ENCODE measurements around the gene TMEM51. TPM values are rescaled to one million over a fixed set of nuclear protein-coding genes. Genes with fewer than 3 reads are reported as not detected.

The TMEM51 gene
- total RNA-seq, 3 donors from 2014 or later, result 0.27 TPM; not detected in 2

DNA sequence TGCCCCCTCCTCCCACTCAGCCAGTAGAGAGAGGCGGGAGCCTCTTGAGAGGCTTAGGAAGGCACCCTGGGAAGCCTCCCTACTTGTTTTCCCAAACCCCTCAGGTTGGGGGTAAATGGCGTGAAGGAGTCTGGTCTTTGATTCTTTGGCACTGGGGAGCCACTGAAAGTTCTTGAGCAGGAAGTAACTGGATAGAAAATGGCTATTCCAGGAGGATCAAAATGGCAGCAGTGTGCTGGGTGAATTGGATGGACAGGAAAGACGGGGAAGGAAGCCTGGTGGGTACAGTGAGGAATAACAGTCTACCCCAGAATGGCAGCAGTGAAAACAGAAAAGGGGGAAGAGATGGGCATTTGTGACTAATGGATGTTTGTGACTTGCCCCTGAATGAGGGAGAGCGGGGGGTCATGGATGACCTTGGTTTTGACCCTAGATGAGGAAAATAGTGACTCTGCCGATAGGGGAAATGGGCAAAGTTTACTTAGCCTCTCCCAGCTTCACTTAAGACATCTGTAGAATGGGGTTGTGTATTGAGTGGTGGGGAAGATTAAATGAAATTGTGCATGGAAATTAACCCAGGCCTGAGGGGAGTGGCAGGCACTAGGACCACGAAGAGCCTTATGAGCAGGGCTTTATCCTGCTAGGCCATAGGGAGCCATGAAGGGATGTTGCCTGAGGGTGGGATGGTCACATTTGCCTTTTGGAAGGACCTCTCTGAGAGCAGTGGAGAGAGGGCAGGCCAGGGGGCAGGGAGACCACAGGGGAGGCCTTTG, 32.7 kb downstream of the TMEM51 start:
- DNase-seq (no peak), ATAC-seq (no peak)
- Mint-ChIP-seq H3K4me1 (ENCODE audit: low read depth) (no peaks in the 10 kb centered on the region), H3K27me3 (ENCODE audit: low read depth) (peaks cover 37% of the 10 kb centered on the region), H3K36me3 (ENCODE audit: insufficient read depth) (no peaks in the 10 kb centered on the region), H3K9me3 (no peaks in the 10 kb centered on the region), H3K4me3 (no peak overlapping the region)

DNA sequence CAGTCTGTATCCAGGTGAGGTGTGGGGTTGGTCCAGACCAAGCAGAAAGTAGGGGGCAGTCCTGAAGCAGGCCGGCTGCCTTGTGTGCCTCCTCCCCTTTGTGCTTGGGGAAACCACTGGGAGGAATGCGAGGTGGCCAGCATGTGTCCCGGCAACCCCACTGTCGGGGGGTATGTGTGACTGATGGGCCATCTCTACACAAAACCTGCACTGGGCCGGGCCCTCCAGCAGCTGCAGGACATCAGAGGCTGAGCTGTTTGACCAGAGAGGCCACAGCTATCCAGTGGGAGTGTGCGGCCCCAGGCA, 33.3 kb downstream of the TMEM51 start:
- Mint-ChIP-seq H3K36me3 (ENCODE audit: insufficient read depth) (no peaks in the 10 kb centered on the region), H3K4me3 (no peak overlapping the region), H3K4me1 (ENCODE audit: low read depth) (no peaks in the 10 kb centered on the region), H3K9me3 (no peaks in the 10 kb centered on the region), H3K27me3 (ENCODE audit: low read depth) (peaks cover 39% of the 10 kb centered on the region)
- no peak for ATAC-seq
- DNase-seq, result no peak

DNA sequence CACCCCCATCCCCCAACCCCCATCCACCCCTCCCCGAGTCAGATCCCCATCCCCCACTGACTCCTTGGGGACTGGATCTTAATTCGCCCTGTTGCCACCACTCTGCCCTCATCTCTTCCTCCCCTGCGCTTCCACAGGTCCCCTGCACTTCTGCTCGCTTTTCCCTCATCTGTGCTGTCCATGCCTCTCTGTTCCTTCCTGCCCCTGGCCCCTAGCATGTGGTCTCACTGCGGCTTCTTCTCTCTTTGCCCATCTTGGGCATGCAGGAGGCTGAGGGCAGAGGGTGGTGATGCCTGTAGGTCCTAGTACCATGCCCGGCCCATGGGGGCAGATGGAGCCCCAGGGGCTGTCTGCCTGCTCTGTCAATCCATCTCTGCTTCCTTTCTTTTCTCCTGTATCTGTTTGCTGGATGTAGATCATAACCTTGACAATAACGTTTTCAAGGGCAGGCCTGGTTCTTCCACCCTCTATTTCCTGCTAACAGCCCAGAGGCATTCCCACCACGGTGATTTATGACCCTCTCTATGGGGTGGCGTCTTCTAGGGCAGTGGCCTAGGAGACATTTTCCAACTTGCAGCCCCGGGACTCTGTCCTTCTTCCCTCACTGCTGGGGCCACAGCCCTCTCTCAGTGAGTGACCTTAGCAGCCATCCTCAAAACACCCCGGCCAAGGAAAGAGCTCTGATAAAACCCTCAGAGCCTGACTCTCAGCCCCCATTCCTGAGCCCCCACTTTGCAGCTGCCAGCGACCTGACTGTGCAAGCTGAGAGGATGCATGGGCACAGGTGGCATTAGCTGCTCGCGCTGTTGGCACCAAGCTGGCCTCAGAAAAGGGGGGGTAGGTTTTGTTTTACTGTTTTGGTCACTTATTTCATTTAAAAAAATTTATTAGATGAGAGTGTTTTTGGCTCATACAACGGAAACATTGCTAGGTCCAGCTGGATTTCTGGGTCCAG, 33.9 kb downstream of the TMEM51 start:
- no peak overlapping the region for H3K4me3 Mint-ChIP-seq
- H3K27me3 Mint-ChIP-seq (ENCODE audit: low read depth), result peaks cover 37% of the 10 kb centered on the region
- no peaks in the 10 kb centered on the region for H3K4me1 Mint-ChIP-seq (ENCODE audit: low read depth)
- ATAC-seq (no peak), DNase-seq (no peak)
- H3K36me3 Mint-ChIP-seq (ENCODE audit: insufficient read depth), result no peaks in the 10 kb centered on the region
- no peaks in the 10 kb centered on the region for H3K9me3 Mint-ChIP-seq

DNA sequence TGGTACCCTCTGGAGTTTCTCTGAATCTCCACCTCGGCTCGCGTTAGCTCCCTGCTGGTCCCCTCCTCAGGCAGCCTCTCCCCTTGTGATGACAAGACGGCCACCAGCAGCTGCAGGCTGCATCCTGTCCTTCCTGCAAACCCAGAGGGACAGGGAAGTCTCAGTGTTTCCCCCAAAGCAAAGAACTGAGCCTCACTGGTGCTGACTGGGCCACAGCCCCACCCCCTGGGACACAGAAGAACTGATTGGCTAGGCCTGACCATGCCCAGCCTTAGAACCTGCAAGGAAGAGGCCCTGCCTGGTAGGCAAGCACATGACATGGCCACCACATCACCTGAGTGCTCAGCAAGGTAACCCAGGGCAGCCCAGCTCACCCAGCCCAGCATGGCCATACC, 34.6 kb downstream of the TMEM51 start:
- Mint-ChIP-seq H3K27me3 (ENCODE audit: low read depth) (peaks cover 32% of the 10 kb centered on the region), H3K4me1 (ENCODE audit: low read depth) (no peaks in the 10 kb centered on the region), H3K9me3 (no peaks in the 10 kb centered on the region), H3K4me3 (no peak overlapping the region), H3K36me3 (ENCODE audit: insufficient read depth) (no peaks in the 10 kb centered on the region)
- ATAC-seq, result no peak
- no peak for DNase-seq

DNA sequence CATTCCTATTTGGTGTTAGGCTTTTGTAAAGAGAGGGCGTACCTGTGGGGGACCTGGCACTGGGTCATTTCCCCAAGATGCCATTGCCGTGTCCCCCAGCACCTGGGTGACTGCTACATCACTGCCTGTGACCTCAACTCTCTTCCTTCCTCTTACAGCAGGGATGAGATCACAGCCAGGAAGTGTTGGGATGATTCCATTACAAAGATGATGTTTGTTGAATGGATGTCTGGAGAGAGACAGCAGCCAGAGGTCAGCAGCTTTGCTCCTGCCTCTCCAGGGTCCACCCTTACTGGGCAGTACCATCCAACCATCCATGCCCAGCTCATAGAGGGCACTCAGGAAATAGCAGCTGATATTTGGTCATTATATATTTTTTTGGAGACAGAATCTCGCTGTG, 35.1 kb downstream of the TMEM51 start:
- Mint-ChIP-seq H3K27me3 (ENCODE audit: low read depth) (peaks cover 27% of the 10 kb centered on the region), H3K4me3 (no peak overlapping the region), H3K36me3 (ENCODE audit: insufficient read depth) (no peaks in the 10 kb centered on the region), H3K9me3 (no peaks in the 10 kb centered on the region), H3K4me1 (ENCODE audit: low read depth) (no peaks in the 10 kb centered on the region)
- ATAC-seq (no peak), DNase-seq (no peak)

DNA sequence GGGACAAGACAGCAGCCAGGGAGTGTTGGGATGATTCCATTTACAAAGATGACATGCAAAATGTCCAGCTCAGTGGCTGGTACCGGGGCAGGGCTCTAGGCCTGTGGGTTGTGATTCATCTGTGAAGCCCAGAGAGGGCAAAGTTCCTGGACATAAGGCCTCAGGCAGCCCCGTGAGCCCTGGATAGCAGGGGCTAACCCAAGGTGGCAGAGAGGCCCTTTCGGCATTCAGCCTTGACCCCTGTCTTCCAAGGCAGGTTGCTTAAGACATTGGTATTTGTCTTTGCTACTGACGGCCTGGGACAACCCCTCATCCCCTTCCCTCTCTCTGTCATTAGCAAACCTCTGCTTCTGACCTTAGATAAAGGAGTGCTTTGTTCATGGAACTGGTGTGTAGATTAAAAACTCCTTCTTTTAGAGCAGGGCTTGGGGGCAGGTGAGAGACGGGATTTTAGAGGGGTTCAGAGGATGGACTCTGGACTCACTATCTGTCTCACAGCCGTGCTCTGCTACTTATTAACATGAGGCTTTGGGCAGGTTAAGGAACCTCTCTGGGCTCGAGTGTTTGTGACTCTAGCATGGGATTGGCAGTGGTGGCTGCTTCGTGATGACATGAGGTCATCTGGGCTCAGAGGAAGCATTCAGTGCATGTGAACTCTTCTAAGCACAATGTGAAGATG, 36.3 kb downstream of the TMEM51 start:
- Mint-ChIP-seq H3K36me3 (ENCODE audit: insufficient read depth) (no peaks in the 10 kb centered on the region), H3K4me1 (ENCODE audit: low read depth) (no peaks in the 10 kb centered on the region), H3K4me3 (no peak overlapping the region), H3K9me3 (no peaks in the 10 kb centered on the region), H3K27me3 (ENCODE audit: low read depth) (peaks cover 21% of the 10 kb centered on the region)
- DNase-seq (no peak), ATAC-seq (no peak)

DNA sequence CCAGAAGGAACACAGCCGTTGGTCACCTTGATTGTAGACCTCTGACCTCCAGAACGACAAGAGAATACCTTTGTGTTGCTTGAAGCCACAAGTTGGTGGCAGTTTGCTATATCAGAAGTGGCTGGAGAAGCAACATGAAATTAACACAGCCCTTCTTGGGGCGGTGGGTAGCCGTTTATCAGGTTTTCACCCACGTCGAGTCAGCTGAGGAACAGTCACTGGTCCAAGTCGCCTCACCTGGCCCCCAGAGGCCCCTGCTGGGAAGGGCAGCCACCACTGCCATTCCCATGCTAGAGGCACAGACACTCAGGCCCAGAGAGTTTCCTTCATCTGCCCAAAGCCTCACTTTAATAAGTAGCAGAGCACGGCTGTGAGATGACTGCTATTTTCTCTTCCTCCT, 37.7 kb downstream of the TMEM51 start:
- no peak for ATAC-seq
- no peaks in the 10 kb centered on the region for H3K4me1 Mint-ChIP-seq (ENCODE audit: low read depth)

DNA sequence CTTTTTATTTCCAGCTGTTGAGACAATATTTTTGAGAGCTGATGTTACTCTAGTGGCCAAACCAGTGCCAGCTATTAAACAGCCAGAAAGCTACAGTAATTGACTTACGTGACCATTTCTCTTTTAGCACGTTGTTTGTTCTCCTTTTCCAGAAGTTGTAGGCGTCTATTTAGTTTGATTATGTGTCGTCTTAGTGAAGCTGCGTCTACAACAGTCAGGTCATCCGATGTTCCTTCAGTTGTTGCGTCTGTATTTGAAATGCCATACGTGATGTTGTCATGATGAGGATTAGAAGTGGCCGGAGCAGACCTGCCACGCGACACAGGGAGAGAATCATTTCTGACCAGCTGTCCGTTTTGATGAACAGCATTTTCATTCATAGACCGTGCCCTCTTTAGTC, 38.2 kb downstream of the TMEM51 start:
- Mint-ChIP-seq H3K27me3 (ENCODE audit: low read depth) (peaks cover 7% of the 10 kb centered on the region), H3K9me3 (no peaks in the 10 kb centered on the region), H3K36me3 (ENCODE audit: insufficient read depth) (no peaks in the 10 kb centered on the region), H3K4me1 (ENCODE audit: low read depth) (no peaks in the 10 kb centered on the region), H3K4me3 (no peak overlapping the region)
- ATAC-seq (no peak), DNase-seq (no peak)

More for the DNA sequence above, 37.7 kb downstream of the TMEM51 start:
- no peaks in the 10 kb centered on the region for H3K36me3 Mint-ChIP-seq (ENCODE audit: insufficient read depth)
- H3K9me3 Mint-ChIP-seq, result no peaks in the 10 kb centered on the region
- no peak for DNase-seq
- peaks cover 10% of the 10 kb centered on the region for H3K27me3 Mint-ChIP-seq (ENCODE audit: low read depth)
- no peak overlapping the region for H3K4me3 Mint-ChIP-seq

DNA sequence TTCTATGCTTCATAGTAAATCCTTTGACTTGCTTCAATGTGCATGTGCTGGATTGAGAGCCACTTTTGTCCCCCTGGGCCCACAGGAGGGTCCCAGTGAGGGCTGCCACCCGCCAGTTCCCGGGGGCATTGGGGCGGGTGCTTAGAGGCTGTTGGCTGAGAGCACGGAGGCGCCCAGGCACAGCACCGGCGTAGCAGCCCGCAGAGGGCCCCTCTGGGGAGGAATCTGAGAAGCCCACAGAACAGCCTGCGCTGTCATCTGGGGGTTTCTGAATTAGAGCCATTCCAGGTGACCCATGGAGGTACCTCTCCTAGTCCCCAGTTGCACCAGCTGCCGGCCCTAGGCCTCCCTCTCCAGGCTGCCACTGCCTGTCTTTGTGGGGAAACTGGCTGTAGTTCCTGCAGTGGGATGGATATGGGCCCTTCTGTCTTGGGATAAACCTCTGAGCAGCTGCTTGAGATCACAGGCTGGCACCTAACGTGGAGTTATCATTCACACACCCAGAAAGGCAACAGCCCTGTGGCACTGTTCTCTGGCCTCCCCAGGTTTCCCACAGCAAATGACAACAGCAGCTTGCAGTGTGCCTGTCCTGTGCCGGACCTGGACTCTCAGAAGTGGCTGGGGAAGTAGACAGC, 39.5 kb downstream of the TMEM51 start:
- DNase-seq, result no peak
- H3K4me1 Mint-ChIP-seq (ENCODE audit: low read depth), result no peaks in the 10 kb centered on the region
- no peak for ATAC-seq

DNA sequence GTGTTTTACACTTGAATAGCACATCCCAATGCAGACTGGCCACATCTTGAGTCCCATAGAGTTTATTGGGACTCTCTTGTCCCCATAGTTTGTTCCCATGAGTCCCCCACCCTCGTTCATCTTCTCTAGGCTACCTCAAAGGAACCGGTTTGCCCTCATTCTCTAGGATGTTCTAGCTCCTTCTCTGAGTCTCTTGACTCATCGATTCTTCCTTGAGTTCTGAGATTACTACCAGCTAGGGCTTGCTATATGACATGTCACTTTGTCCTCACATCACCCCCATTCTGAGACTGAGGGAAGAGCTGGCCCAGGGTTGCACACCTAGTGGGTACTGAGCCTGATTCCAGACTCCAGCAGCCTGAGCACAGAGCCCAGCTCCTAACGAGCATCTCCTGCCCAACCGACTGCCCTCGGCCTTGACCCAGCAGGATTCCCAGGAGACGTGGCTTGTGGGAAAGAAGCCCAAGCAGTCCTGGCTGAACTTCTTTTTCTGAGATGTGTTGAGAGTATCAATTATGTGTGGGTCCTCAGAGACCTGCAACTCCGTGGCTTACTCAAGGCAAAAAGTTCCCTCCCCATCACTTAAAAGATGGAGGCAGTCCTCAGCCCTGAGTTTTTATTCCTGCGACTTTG, 42.0 kb downstream of the TMEM51 start:
- Mint-ChIP-seq H3K36me3 (ENCODE audit: insufficient read depth) (no peaks in the 10 kb centered on the region), H3K4me1 (ENCODE audit: low read depth) (no peaks in the 10 kb centered on the region), H3K4me3 (no peak overlapping the region), H3K9me3 (no peaks in the 10 kb centered on the region), H3K27me3 (ENCODE audit: low read depth) (peaks cover 4% of the 10 kb centered on the region)
- no peak for ATAC-seq
- no peak for DNase-seq

More for the DNA sequence above, 39.5 kb downstream of the TMEM51 start:
- no peaks in the 10 kb centered on the region for H3K36me3 Mint-ChIP-seq (ENCODE audit: insufficient read depth)
- peaks cover 4% of the 10 kb centered on the region for H3K27me3 Mint-ChIP-seq (ENCODE audit: low read depth)
- H3K4me3 Mint-ChIP-seq, result no peak overlapping the region
- no peaks in the 10 kb centered on the region for H3K9me3 Mint-ChIP-seq

DNA sequence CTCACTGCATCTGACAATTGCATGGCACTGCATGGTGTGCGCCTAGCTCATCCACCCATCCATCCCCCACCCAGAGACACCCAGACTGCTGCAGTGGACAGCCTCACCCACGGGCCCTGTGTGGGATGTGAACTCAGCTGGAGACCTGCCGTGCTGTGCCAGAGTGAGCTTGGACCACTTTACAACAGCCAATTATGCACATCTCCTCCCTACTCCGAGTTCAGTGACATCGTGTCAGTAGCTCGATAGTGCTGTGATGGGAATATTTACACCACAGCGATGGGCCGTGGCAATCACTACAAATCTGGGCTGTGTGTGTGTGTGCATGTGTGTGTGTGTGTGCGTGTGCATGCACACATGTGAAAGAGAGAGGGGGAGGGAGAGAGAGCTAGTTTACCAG, 42.5 kb downstream of the TMEM51 start:
- DNase-seq, result no peak
- no peak for ATAC-seq
- H3K27me3 Mint-ChIP-seq (ENCODE audit: low read depth), result peaks cover 4% of the 10 kb centered on the region
- H3K4me3 Mint-ChIP-seq, result no peak overlapping the region
- no peaks in the 10 kb centered on the region for H3K4me1 Mint-ChIP-seq (ENCODE audit: low read depth)
- H3K9me3 Mint-ChIP-seq, result no peaks in the 10 kb centered on the region
- no peaks in the 10 kb centered on the region for H3K36me3 Mint-ChIP-seq (ENCODE audit: insufficient read depth)

DNA sequence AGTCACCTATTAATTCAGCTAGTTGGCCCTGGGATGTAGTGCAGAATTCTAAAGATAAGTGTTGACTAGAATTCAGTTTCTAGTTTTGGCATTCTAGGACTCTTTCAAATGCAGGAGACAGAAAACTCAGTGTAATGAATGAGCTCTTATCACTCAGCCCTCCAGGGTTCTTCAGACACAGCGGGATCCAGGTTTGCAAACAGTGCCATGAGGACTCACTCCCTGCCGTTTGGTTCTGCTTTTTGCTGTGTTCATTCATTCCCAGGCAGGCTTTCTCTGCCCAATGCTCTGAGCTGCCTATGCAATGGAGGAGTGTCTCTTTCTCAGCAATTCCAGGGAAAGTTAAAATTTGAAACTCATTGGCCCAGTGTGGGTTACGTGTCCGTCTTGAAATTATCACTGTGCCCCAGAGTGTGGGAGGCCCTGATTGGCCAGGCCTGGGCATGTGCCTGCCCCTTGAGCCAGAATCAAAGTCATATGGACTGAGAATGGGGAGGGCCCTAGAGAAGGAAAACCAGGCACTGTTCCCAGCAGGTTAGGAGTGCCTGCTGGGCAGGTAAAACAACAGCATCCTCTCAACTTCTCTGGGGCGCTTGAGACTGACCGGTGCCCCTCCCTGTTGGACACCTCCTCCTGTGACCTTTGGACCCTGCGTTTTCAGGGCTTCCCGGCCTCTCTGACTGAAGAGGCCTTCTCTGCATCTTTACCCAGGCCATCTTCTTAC, 43.4 kb downstream of the TMEM51 start:
- no peak overlapping the region for H3K4me3 Mint-ChIP-seq
- H3K4me1 Mint-ChIP-seq (ENCODE audit: low read depth), result no peaks in the 10 kb centered on the region
- DNase-seq (no peak), ATAC-seq (no peak)
- H3K9me3 Mint-ChIP-seq, result no peaks in the 10 kb centered on the region
- no peaks in the 10 kb centered on the region for H3K36me3 Mint-ChIP-seq (ENCODE audit: insufficient read depth)
- H3K27me3 Mint-ChIP-seq (ENCODE audit: low read depth), result no peaks in the 10 kb centered on the region

DNA sequence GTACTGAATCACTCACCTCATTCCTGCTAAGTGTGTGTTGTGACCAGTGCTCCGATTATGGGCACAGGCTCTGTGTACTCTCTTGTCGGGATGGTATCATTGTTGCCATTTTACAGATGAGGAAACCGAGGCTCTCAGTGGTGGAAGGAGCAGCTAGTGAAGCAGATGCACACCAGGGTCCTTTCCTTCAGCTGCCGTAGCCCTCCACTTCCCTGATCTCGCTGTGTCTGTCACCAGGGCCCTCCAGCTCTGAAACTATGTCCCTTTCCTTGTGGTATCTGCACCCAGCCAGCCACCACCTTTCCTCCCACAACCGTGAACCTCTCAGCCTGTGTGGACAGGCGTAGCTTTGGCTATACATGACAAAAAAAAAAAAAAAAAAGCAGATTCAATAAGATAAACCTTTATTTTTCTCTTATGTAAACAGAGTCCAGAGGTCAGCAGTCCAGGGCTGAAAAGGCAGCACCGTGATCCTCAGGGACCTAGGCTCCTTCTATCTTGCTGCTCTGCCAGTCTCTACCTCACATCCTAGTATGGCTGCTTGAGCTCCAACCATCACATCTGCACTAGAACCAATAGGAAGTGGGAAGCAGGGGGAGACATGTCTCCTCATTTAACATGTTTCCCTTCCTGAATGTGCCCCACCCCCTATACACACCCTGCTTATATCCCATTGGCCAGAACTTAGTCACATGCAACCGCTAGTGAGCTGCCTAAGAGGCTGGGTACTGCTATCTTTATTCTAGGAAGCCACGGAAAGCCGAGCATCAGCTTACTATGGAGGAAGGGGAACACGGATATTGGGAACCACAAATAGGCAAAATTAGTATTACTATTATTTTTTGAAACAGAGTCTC, 44.3 kb downstream of the TMEM51 start:
- ATAC-seq (no peak), DNase-seq (no peak)
- Mint-ChIP-seq H3K27me3 (ENCODE audit: low read depth) (no peaks in the 10 kb centered on the region), H3K9me3 (no peaks in the 10 kb centered on the region), H3K36me3 (ENCODE audit: insufficient read depth) (no peaks in the 10 kb centered on the region), H3K4me3 (no peak overlapping the region), H3K4me1 (ENCODE audit: low read depth) (no peaks in the 10 kb centered on the region)
